ENCODE measurements around the gene C1QTNF5. TPM values are rescaled to one million over a fixed set of nuclear protein-coding genes. Genes with fewer than 3 reads are reported as not detected.

C1QTNF5 gene
- total RNA-seq, 1 donor from 2014 or later = 47.6 TPM

GRCh38 chr11:119377961-119378667, 37.4 kb upstream of the C1QTNF5 start:
- intact Hi-C loops (cut with DNase I) = no loop called here
- Histone ChIP-seq H3K4me1 (peaks cover 31% of the 10 kb centered on the region), H3K27me3 (no peaks in the 10 kb centered on the region), H3K36me3 (no peaks in the 10 kb centered on the region), H3K9me3 (no peaks in the 10 kb centered on the region), H3K27ac (no peak overlapping the region), H3K4me3 (no peak overlapping the region)
- DNase-seq = peak; percentile 38
- TF ChIP-seq CTCF (IDR thresholded peaks at IDR 0.05) = no peak
- no peak for ATAC-seq

GRCh38 chr11:119377112-119377901, 36.6 kb upstream of the C1QTNF5 start:
- Histone ChIP-seq H3K27me3 (no peaks in the 10 kb centered on the region), H3K27ac (no peak overlapping the region), H3K9me3 (no peaks in the 10 kb centered on the region), H3K4me3 (no peak overlapping the region), H3K4me1 (peaks cover 29% of the 10 kb centered on the region), H3K36me3 (no peaks in the 10 kb centered on the region)
- TF ChIP-seq CTCF (IDR thresholded peaks at IDR 0.05) = no peak
- intact Hi-C loops (cut with DNase I) = no loop called here
- no peak for ATAC-seq
- DNase-seq = peak; percentile 51

GRCh38 chr11:119376197-119376847, 35.6 kb upstream of the C1QTNF5 start:
- Histone ChIP-seq H3K27ac (peak overlapping the region; percentile 0), H3K27me3 (no peaks in the 10 kb centered on the region), H3K4me1 (peaks cover 25% of the 10 kb centered on the region), H3K36me3 (no peaks in the 10 kb centered on the region), H3K9me3 (no peaks in the 10 kb centered on the region), H3K4me3 (no peak overlapping the region)
- intact Hi-C loops (cut with DNase I) = no loop called here
- peak; percentile 76 for DNase-seq
- TF ChIP-seq CTCF (IDR thresholded peaks at IDR 0.05) = no peak
- peak; percentile 29 for ATAC-seq

- H3K27me3 ChIP-seq = no peaks in the 10 kb centered on the region
- peak overlapping the region; percentile 0 for H3K27ac ChIP-seq
- DNase-seq (peak; percentile 67), ATAC-seq (peak; percentile 4)
- no peaks in the 10 kb centered on the region for H3K9me3 ChIP-seq
- no peak for TF ChIP-seq CTCF (IDR thresholded peaks at IDR 0.05)
- H3K4me3 ChIP-seq = no peak overlapping the region
- H3K4me1 ChIP-seq = peaks cover 22% of the 10 kb centered on the region
- intact Hi-C loops (cut with DNase I) = no loop called here
- no peaks in the 10 kb centered on the region for H3K36me3 ChIP-seq
These were observed 34.9 kb upstream of the C1QTNF5 start for GRCh38 chr11:119375337-119376196.

- H3K9me3 ChIP-seq = no peaks in the 10 kb centered on the region
- H3K36me3 ChIP-seq = no peaks in the 10 kb centered on the region
- H3K4me1 ChIP-seq = peaks cover 25% of the 10 kb centered on the region
- H3K27me3 ChIP-seq = no peaks in the 10 kb centered on the region
- H3K27ac ChIP-seq = no peak overlapping the region
- H3K4me3 ChIP-seq = no peak overlapping the region
- intact Hi-C loops (cut with DNase I) = no loop called here
- peak; percentile 58 for DNase-seq
- TF ChIP-seq CTCF (IDR thresholded peaks at IDR 0.05) = no peak
- ATAC-seq = no peak
These were observed 34.1 kb upstream of the C1QTNF5 start for GRCh38 chr11:119374632-119375336.

Data from upper lobe of right lung (tissue), 1 donor.